Adrenal gland (tissue), 5 donors: Measurements from ENCODE around the gene ABHD16A.

ENCODE experiments used
- POLR2A ChIP-seq, 2 donors: fragments of 450-650 bp; IDR thresholded peaks; one replicate each; pipeline ENCODE4 v1.6.1; 2017; ENCODE audit warnings: antibody characterized with exemption in 2 of 2, mild to moderate bottlenecking in 2 of 2, moderate library complexity in 1 of 2
- TF ChIP-seq, protein P1 (sequence below), 6 experiments: fragments of 450-650 bp in 4 of 6; fragments of 200-600 bp in 2 of 6; sonication (generic) in 1 of 6; IDR thresholded peaks; 1 replicate in 5 of 6; 2 replicates in 1 of 6; pipeline versions ENCODE4 v1.5.1 to v1.8.0; 2016 to 2021; ENCODE audit warnings: antibody characterized with exemption in 6 of 6, mild to moderate bottlenecking in 2 of 6, moderate library complexity in 1 of 6
- donor health status: DM: no; HTN: no; CAD: no.

DNA sequence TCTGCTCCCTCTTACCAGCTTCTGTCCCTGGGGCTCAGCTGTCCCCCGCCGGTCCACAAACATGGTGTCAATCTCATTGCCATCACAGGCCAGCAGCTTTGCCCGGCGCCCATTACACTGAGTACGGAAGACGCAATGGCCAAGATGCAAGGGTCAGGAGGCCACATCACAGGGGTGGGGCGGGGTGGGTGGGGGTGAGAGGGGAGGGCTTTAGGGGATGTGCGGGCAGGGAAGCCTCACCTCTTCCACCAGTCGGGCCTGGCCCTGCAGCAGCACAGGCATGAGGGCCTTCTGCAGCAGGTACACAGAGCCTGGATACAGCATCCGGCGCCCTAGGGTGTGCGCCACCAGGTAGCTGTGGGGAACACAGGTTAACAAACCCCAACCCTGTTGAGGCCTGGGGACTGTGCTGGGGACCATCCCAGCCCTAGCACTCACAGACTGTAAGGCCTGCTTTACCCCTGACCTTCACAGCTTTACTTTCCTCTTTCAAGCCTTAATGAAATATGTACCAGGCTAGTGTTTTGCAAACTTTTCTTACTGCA lies 11.5 kb downstream of the ABHD16A start:
- TF ChIP-seq, protein P1, sequence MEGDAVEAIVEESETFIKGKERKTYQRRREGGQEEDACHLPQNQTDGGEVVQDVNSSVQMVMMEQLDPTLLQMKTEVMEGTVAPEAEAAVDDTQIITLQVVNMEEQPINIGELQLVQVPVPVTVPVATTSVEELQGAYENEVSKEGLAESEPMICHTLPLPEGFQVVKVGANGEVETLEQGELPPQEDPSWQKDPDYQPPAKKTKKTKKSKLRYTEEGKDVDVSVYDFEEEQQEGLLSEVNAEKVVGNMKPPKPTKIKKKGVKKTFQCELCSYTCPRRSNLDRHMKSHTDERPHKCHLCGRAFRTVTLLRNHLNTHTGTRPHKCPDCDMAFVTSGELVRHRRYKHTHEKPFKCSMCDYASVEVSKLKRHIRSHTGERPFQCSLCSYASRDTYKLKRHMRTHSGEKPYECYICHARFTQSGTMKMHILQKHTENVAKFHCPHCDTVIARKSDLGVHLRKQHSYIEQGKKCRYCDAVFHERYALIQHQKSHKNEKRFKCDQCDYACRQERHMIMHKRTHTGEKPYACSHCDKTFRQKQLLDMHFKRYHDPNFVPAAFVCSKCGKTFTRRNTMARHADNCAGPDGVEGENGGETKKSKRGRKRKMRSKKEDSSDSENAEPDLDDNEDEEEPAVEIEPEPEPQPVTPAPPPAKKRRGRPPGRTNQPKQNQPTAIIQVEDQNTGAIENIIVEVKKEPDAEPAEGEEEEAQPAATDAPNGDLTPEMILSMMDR (IDR thresholded peaks at IDR 0.05) = no peak
- no peak for TF ChIP-seq POLR2A (IDR thresholded peaks at IDR 0.05)
